ENCODE data around the gene MAP1LC3B2.

GRCh38 chr12:116603546-116604177 is 44.5 kb downstream of the MAP1LC3B2 start:
- TF ChIP-seq CHD7 (IDR thresholded peaks at IDR 0.05; ENCODE audit: insufficient replicate concordance, low read length) = no peak
- no peak for TF ChIP-seq POLR2AphosphoS5 (IDR thresholded peaks at IDR 0.05; ENCODE audit: low read depth, low read length)
- no peak for TF ChIP-seq FOSL1 (IDR thresholded peaks at IDR 0.05; ENCODE audit: insufficient read depth, low read depth, low read length)
- TF ChIP-seq CTCF (IDR thresholded peaks at IDR 0.05; ENCODE audit: control extremely low read depth in 1 of 3, insufficient read depth in 1 of 3, low read depth in 1 of 3, low read length in 3 of 3) = no peak
- no peak for TF ChIP-seq RAD21 (IDR thresholded peaks at IDR 0.05 in 1 of 2, conservative IDR thresholded peaks at IDR 0.05 in 1 of 2; ENCODE audit: low read depth in 2 of 2, low read length in 2 of 2)
- TF ChIP-seq SRF (IDR thresholded peaks at IDR 0.05; ENCODE audit: low read depth, low read length) = no peak
- TF ChIP-seq EGR1 (IDR thresholded peaks at IDR 0.05; ENCODE audit: borderline replicate concordance, low read depth, low read length) = no peak
- TF ChIP-seq JUN (IDR thresholded peaks at IDR 0.05; ENCODE audit: low read depth, low read length) = no peak
- TF ChIP-seq TCF12 (IDR thresholded peaks at IDR 0.05; ENCODE audit: low read depth, low read length) = no peak
- 0 out of 2 replicates have a peak, but pooled peaks have one; percentile 25 for TF ChIP-seq MAX (IDR thresholded peaks at IDR 0.05)
- TF ChIP-seq BACH1 (IDR thresholded peaks at IDR 0.05; ENCODE audit: low read length) = no peak
- TF ChIP-seq ATF3 (IDR thresholded peaks at IDR 0.05; ENCODE audit: insufficient read depth, low read depth, low read length) = no peak
- TF ChIP-seq HDAC2 (IDR thresholded peaks at IDR 0.05; ENCODE audit: borderline replicate concordance in 1 of 2, low read depth in 2 of 2, low read length in 2 of 2) = no peak
- TF ChIP-seq POLR2A (IDR thresholded peaks at IDR 0.05; ENCODE audit: control extremely low read depth in 1 of 2, low read depth in 2 of 2, low read length in 2 of 2) = no peak

All from H1 (cell line).